DOHH2 (cell line): Measurements from ENCODE around the gene CCDC87.

Experiments
- CTCF ChIP-seq: fragments of 200-600 bp; sonication (generic); IDR thresholded peaks from one replicate; pipeline ENCODE4 v1.5.1; 2014; ENCODE audit warnings: antibody characterized with exemption, mild to moderate bottlenecking, low read depth, low read length; ENCODE audit not compliant: poor library complexity, severe bottlenecking
- EZH2phosphoT487 ChIP-seq: fragments of 200-600 bp; sonication (generic); IDR thresholded peaks from 2 replicates; pipeline ENCODE4 v1.6.1; 2017; ENCODE audit warnings: borderline replicate concordance, mild to moderate bottlenecking, antibody characterized with exemption, low read length, moderate library complexity, mixed read lengths

DNA sequence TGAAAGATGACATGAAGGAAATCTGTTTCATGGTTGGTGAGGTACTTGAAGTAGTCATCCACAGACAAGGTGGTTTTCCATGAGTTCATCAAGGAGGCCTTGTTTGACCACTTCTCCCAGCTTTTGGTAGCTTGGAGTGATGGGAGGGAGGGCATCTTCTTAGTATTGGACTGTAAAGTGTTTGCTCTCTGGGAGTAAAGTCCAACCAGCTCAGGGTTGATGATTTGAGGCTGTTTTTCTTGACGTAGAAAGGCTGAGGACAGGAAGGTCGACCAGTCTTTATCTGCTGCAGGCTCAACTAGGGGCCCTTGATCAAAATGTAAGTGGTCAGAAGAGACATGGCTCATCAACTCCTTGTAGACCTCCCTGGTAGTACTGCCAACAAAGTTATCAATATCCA, 1.7 kb downstream of the CCDC87 start:
- TF ChIP-seq CTCF (no peak), EZH2phosphoT487 (no peak)
